Tibial nerve (tissue), 3 donors: ENCODE results near the gene VRK3.

Experiments
- POLR2A ChIP-seq, 2 donors: fragments of 450-650 bp; IDR thresholded peaks; one replicate each; pipeline ENCODE4 v1.6.1; 2017; ENCODE audit warnings: antibody characterized with exemption in 2 of 2, mild to moderate bottlenecking in 2 of 2, moderate library complexity in 2 of 2
- TF ChIP-seq, protein P1 (sequence below), 5 experiments: fragments of 200-600 bp in 3 of 5; fragments of 450-650 bp in 2 of 5; sonication (generic) in 3 of 5; IDR thresholded peaks; one replicate each; pipeline ENCODE4 v1.5.1; 2016 to 2019; ENCODE audit warnings: antibody characterized with exemption in 5 of 5, mild to moderate bottlenecking in 3 of 5, moderate library complexity in 2 of 5

DNA sequence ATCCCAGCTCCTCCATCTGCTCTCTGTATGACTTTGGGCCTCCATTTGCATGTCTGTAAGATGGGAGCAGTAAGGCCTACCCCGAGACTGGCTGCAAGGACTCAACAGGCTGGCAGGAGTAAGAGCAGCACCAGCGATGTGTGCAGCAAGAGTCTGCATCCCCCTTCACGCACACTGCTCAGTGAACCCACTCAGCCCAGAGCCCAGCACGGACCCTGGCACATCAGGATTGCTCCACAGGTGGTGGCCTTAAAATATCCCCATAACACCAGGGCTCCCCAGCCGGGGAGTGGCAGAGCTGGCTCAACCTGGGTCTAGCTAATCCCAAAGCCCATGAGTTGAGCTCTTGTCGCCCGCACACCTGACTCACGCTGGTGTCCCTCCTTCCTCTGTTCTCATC is 23.4 kb downstream of the VRK3 start:
- TF ChIP-seq, protein P1, sequence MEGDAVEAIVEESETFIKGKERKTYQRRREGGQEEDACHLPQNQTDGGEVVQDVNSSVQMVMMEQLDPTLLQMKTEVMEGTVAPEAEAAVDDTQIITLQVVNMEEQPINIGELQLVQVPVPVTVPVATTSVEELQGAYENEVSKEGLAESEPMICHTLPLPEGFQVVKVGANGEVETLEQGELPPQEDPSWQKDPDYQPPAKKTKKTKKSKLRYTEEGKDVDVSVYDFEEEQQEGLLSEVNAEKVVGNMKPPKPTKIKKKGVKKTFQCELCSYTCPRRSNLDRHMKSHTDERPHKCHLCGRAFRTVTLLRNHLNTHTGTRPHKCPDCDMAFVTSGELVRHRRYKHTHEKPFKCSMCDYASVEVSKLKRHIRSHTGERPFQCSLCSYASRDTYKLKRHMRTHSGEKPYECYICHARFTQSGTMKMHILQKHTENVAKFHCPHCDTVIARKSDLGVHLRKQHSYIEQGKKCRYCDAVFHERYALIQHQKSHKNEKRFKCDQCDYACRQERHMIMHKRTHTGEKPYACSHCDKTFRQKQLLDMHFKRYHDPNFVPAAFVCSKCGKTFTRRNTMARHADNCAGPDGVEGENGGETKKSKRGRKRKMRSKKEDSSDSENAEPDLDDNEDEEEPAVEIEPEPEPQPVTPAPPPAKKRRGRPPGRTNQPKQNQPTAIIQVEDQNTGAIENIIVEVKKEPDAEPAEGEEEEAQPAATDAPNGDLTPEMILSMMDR (IDR thresholded peaks at IDR 0.05) = no peak
- no peak for TF ChIP-seq POLR2A (IDR thresholded peaks at IDR 0.05)
